OCI-LY1 (cell line): ENCODE measurements around the gene TMEM121.

Experiments
- H2AFZ ChIP-seq: fragments of 200-600 bp; sonication (generic), shearing (Covaris generic); 2 replicates; pipeline ENCODE4 v1.6.0; 2014; ENCODE audit warnings: antibody characterized with exemption, mild to moderate bottlenecking, low read length
- H3F3A ChIP-seq: fragments of 200-600 bp; sonication (generic), shearing (Covaris generic); 2 replicates; pipeline ENCODE4 v1.6.0; 2014; ENCODE audit warnings: mild to moderate bottlenecking, antibody characterized with exemption, low read length, moderate library complexity; ENCODE audit not compliant: insufficient read depth
- H3K27ac ChIP-seq: fragments of 200-600 bp; sonication (generic); 2 replicates; pipeline ENCODE4 v1.5.1; 2014; ENCODE audit warnings: low read length, mixed run types, mild to moderate bottlenecking, low read depth; ENCODE audit not compliant: poor library complexity, severe bottlenecking
- H3K27me3 ChIP-seq: fragments of 200-600 bp; sonication (generic); 2 replicates; pipeline ENCODE4 v1.6.0; 2014; ENCODE audit warnings: antibody characterized with exemption, mild to moderate bottlenecking, low read length, moderate library complexity; ENCODE audit not compliant: insufficient read depth
- H3K36me3 ChIP-seq: fragments of 200-600 bp; sonication (generic); 2 replicates; pipeline ENCODE4 v1.6.1; 2014; ENCODE audit warnings: mild to moderate bottlenecking, antibody characterized with exemption, low read length, moderate library complexity, mixed read lengths; ENCODE audit not compliant: insufficient read depth
- H3K4me1 ChIP-seq: fragments of 200-600 bp; sonication (generic); 2 replicates; pipeline ENCODE4 v1.5.1; 2014; ENCODE audit warnings: mild to moderate bottlenecking, low read length, moderate library complexity; ENCODE audit not compliant: insufficient read depth, severe bottlenecking
- H3K4me2 ChIP-seq: fragments of 200-600 bp; sonication (generic), shearing (Covaris generic); 2 replicates; pipeline ENCODE4 v1.6.1; 2014; ENCODE audit warnings: low read length
- H3K4me3 ChIP-seq: fragments of 200-600 bp; sonication (generic); 2 replicates; pipeline ENCODE4 v1.5.1; 2014; ENCODE audit warnings: low read length, low read depth, mild to moderate bottlenecking, mixed read lengths; ENCODE audit not compliant: poor library complexity, severe bottlenecking
- H3K79me2 ChIP-seq: fragments of 200-600 bp; shearing (Covaris generic); 2 replicates; pipeline ENCODE4 v1.6.1; 2016; ENCODE audit warnings: mixed run types, low read length, mixed read lengths; ENCODE audit not compliant: insufficient read depth
- H3K9ac ChIP-seq: fragments of 200-600 bp; sonication (generic), shearing (Covaris generic); 2 replicates; pipeline ENCODE4 v1.6.1; 2014; ENCODE audit warnings: mild to moderate bottlenecking, low read length, mixed read lengths
- H3K9me2 ChIP-seq: fragments of 200-600 bp; sonication (generic), shearing (Covaris generic); 2 replicates; pipeline ENCODE4 v1.6.1; 2014; ENCODE audit warnings: low read depth, mild to moderate bottlenecking, low read length, mixed read lengths
- H3K9me3 ChIP-seq: fragments of 200-600 bp; shearing (Covaris generic); 2 replicates; pipeline ENCODE4 v1.6.1; 2014; ENCODE audit warnings: low read length, mixed read lengths
- H4K20me1 ChIP-seq: fragments of 200-600 bp; sonication (generic), shearing (Covaris generic); 2 replicates; pipeline ENCODE4 v1.6.0; 2016; ENCODE audit warnings: mild to moderate bottlenecking, low read length; ENCODE audit not compliant: insufficient read depth
- EZH2 ChIP-seq: fragments of 200-600 bp; sonication (generic), shearing (Covaris generic); IDR thresholded peaks from 2 replicates; pipeline ENCODE4 v1.8.0; 2017; ENCODE audit warnings: borderline replicate concordance, mixed run types, mild to moderate bottlenecking, antibody characterized with exemption, low read length, moderate library complexity, mixed read lengths
- TF ChIP-seq, protein P1 (sequence below): fragments of 200-600 bp; sonication (generic), shearing (Covaris generic); IDR thresholded peaks from 2 replicates; pipeline ENCODE4 v1.5.1; 2017; ENCODE audit warnings: mild to moderate bottlenecking, antibody characterized with exemption, low read length, moderate library complexity, mixed read lengths

TMEM121 gene

DNA sequence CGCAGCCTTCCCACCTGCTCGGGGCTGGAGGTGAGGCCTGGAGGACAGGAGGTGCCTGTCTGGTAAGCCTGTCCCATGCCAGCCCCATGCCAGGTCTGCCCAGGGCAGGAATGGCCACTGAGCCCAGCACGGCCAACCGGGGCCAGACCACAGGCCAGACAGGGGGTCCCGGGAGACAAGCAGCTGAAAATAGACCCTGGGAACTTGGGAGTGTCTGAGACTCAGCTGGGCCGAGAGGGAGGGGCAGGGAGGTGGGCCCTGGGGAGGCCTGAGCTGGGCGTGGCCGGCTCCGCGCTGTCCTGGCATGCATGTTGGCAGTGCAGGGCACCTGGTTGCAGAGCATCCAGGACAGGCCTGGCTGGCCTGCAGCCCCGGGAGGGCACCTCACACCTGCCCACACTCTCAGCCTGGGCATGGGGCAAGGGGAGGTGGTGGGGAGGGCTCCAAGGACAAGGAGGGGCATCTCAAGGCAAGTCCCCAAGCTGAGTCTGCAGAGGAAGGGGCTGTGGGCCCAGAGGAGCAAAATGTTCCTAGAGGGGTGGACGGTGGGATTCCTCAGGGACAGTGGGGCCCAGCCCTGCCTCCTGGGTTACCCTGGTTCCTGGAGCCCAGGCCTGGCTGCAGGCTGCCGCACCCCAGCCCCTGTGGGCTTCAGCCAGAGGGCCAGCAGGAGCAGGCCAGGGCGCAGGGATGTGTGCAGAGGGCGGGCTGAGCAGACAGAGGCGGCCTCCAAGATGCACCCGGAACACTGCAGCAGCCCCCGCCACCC, 42.9 kb upstream of the TMEM121 start:
- Histone ChIP-seq H3K9me2 (no peaks in the 10 kb centered on the region), H2AFZ (no peak overlapping the region), H3K4me3 (no peak overlapping the region), H3K79me2 (no peaks in the 10 kb centered on the region), H3F3A (no peaks in the 10 kb centered on the region), H3K27ac (no peak overlapping the region), H3K4me2 (no peak overlapping the region), H3K9ac (no peak overlapping the region), H3K27me3 (peaks cover 26% of the 10 kb centered on the region), H3K36me3 (no peaks in the 10 kb centered on the region), H4K20me1 (no peaks in the 10 kb centered on the region), H3K9me3 (no peaks in the 10 kb centered on the region), H3K4me1 (peaks cover 39% of the 10 kb centered on the region)
- no peak for TF ChIP-seq EZH2
- TF ChIP-seq, protein P1, sequence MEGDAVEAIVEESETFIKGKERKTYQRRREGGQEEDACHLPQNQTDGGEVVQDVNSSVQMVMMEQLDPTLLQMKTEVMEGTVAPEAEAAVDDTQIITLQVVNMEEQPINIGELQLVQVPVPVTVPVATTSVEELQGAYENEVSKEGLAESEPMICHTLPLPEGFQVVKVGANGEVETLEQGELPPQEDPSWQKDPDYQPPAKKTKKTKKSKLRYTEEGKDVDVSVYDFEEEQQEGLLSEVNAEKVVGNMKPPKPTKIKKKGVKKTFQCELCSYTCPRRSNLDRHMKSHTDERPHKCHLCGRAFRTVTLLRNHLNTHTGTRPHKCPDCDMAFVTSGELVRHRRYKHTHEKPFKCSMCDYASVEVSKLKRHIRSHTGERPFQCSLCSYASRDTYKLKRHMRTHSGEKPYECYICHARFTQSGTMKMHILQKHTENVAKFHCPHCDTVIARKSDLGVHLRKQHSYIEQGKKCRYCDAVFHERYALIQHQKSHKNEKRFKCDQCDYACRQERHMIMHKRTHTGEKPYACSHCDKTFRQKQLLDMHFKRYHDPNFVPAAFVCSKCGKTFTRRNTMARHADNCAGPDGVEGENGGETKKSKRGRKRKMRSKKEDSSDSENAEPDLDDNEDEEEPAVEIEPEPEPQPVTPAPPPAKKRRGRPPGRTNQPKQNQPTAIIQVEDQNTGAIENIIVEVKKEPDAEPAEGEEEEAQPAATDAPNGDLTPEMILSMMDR: no peak

GRCh38 chr14:105484069-105484996, 42.0 kb upstream of the TMEM121 start:
- H3K36me3 ChIP-seq: no peaks in the 10 kb centered on the region
- H3K4me3 ChIP-seq: no peak overlapping the region
- H3K9me3 ChIP-seq: no peaks in the 10 kb centered on the region
- no peak overlapping the region for H3K4me2 ChIP-seq
- H3K79me2 ChIP-seq: no peaks in the 10 kb centered on the region
- peaks cover 48% of the 10 kb centered on the region for H3K4me1 ChIP-seq
- TF ChIP-seq, protein P1: no peak
- no peak for TF ChIP-seq EZH2
- H3K9ac ChIP-seq: no peak overlapping the region
- no peaks in the 10 kb centered on the region for H3K9me2 ChIP-seq
- H2AFZ ChIP-seq: no peak overlapping the region
- H3K27ac ChIP-seq: no peak overlapping the region
- peaks cover 25% of the 10 kb centered on the region for H3K27me3 ChIP-seq
- H3F3A ChIP-seq: no peaks in the 10 kb centered on the region
- no peaks in the 10 kb centered on the region for H4K20me1 ChIP-seq

- H3K9ac ChIP-seq: no peak overlapping the region
- no peak overlapping the region for H3K4me2 ChIP-seq
- H2AFZ ChIP-seq: no peak overlapping the region
- H3K4me3 ChIP-seq: no peak overlapping the region
- no peaks in the 10 kb centered on the region for H3K36me3 ChIP-seq
- H3K4me1 ChIP-seq: peaks cover 50% of the 10 kb centered on the region
- H3K27me3 ChIP-seq: peaks cover 19% of the 10 kb centered on the region
- H3K9me3 ChIP-seq: no peaks in the 10 kb centered on the region
- no peak for TF ChIP-seq EZH2
- TF ChIP-seq, protein P1: no peak
- no peaks in the 10 kb centered on the region for H4K20me1 ChIP-seq
- no peaks in the 10 kb centered on the region for H3F3A ChIP-seq
- no peaks in the 10 kb centered on the region for H3K9me2 ChIP-seq
- no peak overlapping the region for H3K27ac ChIP-seq
- no peaks in the 10 kb centered on the region for H3K79me2 ChIP-seq
Observed at GRCh38 chr14:105484997-105485393, 41.4 kb upstream of the TMEM121 start.
